GM12892 (cell line): ENCODE results near the gene ABHD16B.

ENCODE experiments used
- POLR2A ChIP-seq: IDR thresholded peaks from 2 replicates; pipeline ENCODE4 v1.6.1; 2011; ENCODE audit warnings: low read depth, low read length, control low read depth
- POLR2AphosphoS5 ChIP-seq: IDR thresholded peaks from 2 replicates; pipeline ENCODE4 v1.6.1; 2011; ENCODE audit warnings: low read depth, low read length, control low read depth
- TAF1 ChIP-seq: IDR thresholded peaks from 2 replicates; pipeline ENCODE4 v1.6.1; 2011; ENCODE audit warnings: low read depth, mild to moderate bottlenecking, control low read depth, low read length, borderline replicate concordance

DNA sequence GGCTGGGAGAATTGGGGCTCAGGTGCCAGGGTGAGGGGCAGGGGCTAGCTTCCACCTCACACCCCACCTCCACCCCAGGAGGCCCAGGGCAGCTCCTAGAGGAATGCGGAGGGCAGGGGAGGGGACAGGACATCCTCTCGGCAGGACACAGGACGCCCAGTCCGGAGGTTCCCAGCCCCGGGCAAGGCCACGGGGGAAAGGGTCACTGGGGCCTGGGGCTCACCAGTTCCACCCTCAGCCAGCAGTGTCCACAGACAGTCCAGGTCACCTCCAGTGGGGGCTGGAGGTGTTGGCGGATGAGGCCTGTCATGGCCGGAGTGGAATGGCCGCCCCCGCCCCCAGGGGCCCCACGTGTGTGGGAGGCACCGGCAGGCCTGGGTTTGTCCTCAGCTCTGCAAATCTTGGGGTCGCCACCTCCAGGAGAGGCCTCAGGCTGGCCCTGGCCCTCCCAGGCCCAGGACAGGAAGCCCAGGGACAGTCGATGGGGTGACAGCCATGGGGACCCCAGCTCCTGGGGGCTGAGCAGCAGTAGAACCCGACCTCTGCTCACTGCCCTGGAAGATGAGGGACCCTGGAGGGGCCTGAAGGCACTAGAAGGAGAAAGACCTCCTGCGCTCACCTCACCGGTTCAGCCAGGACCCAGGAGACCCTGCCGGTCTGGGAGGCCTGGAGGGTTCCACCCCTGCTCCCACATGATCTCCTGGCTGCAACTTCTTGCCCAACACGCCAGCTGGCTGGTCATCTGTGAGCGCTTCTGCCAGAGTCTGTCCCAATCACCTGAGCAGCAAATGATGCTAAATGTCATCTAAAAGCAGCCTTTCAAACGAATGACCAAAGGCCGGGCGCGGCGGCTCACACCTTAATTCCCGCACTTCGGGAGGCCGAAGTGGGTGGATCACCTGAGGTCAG lies 13.0 kb upstream of the ABHD16B start:
- no peak for TF ChIP-seq POLR2A
- TF ChIP-seq POLR2AphosphoS5: no peak
- TF ChIP-seq TAF1: no peak
